ENCODE measurements around the gene LDLRAD4.

Gene LDLRAD4

DNA sequence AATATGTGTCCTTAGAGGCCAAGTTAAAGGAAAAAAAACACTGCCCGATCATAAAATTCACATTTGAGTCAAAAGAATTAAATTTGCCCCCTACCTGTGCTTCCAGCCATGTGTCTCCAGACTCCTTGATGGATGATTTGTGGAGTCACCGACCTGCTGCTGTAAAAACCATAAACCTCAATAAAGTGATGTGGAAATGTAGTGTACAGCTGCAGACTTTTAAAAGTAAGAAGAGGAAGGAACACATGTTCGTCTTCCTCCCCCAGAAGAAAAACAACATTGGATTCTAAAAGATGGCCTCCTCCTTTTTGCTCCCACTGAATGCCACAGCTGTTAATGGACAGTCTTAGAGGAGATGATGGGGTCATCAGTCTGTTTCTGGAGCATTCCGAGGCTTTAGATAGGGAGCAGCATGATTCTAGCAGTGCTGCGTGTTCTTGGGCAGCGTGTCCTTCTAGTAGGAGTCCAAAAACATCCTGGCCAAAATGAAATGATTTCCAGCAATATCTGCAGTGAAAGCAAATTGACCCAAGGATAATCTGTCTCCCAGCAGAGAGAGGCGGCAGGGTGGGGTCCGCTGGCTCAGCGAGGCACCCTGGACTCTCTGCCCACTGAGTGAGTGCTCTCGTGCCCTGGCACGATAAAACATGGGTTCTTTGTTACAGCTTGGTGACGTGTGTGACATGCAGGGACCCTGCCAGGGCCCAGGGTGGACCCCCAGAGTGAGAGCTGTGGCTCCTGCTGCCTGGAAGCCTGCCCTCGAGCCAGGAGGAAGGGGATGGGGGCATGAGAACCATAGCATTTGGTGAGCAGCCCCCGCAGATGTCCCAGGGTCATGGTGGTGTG, 311.7 kb downstream of the LDLRAD4 start:
- no peak for DNase-seq (ENCODE audit: low read depth, low spot score)

DNA sequence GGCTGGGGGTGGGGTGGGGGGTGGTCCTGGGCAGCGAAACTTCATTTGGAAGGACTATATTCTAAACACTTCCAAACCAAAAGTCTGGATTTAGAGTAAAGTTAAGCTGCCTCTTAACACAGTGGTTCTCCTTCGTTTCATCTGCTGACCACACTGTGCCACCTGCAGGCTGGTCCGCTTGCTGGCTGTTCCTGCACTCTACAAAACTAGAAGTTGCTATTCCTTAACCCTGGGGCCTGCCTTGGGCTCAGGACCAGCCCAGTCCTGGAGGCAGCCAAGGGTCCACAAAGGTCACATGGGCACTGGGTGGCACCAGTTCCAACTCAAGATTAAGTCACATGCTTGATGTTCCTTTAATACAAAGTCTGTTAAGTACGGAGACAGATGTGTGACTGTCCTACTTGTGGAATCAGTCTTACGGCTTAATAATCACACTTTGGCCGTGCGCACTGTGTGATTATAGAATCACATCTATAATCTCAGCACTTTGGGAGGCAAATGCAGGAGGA, 312.4 kb downstream of the LDLRAD4 start:
- no peak for DNase-seq (ENCODE audit: low read depth, low spot score)

DNA sequence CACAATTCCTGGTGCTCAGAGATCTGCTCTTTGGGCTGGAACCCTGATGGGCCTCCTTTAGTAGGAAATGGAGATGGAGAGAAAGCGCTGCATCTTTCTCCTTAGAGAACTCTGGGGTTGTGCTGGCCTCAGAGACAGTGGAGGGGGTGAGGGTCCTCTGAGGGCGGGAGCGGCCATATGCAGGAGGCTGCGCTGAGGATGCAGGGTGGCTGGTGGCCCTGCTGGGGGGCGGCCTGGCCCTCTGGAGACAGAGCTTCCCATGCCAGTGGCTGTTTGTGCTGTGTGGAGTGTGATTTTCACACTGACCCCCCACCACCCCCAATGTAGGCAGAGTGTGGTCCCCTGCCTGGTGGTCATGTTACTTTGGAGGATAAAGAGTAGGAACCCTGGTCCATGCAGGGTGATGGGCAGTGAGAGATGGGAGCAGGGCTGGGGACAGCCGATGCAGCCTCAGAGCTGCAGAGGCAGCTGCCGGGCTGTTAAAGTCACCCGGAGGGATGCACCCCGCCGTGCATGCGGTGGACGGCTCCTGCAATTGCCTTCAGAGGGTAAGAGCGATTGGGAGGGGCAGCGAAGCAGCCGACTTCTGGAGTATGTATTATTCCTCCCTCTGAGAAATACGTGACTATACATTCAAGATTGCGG, 313.2 kb downstream of the LDLRAD4 start:
- no peak for DNase-seq (ENCODE audit: low read depth, low spot score)

DNA sequence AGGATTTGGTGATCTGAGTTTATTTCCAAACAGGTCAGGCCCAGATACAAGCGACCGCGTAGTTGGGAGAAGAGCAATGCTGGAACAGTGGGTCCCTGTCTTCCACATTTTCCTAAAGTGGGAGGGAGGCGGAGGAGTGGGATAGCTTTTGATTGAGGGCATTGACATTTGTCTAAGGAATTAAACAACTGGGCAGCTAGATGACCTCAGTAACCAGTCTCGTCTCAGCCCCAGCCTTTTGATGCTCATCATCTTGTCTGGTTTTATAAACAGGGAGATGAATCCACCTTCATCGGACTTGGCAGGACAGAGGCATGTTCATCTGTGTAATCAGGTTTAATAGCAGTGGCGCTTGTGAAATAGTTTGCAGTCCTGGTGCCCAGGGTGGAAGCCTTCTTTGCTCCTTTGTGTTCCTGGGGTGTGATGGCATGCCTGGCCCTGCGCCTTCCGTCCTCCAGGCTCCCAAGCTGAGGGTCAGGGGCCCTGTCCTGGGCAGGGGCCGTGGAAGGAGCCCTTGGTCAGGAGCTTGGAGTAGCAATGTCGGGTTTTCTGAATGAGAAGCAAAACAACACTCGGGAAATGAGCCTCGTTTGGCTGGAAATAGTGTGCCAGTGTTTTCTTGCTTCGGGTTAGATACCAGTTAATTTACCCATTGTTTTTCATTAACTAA, 314.0 kb downstream of the LDLRAD4 start:
- no peak for DNase-seq (ENCODE audit: low read depth, low spot score)

DNA sequence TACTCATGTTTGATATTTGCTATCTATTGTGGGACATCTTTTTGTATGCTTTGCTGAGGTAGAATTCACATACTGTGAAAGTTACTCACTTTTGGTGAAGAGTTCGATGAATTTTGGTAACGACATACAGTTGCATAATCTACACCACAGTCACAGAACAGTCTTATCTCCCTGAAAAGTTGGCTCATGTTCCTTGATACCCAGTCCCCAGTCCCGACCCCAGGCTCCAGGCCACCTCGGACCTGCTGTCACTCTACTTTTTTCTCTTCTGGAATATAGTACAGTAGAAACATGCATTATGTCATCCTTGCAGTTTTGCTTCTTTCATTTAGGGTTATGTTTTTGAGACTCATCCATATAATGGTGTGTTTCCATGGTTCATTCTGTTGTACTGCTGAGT, 316.1 kb downstream of the LDLRAD4 start:
- no peak for DNase-seq (ENCODE audit: low read depth, low spot score)

DNA sequence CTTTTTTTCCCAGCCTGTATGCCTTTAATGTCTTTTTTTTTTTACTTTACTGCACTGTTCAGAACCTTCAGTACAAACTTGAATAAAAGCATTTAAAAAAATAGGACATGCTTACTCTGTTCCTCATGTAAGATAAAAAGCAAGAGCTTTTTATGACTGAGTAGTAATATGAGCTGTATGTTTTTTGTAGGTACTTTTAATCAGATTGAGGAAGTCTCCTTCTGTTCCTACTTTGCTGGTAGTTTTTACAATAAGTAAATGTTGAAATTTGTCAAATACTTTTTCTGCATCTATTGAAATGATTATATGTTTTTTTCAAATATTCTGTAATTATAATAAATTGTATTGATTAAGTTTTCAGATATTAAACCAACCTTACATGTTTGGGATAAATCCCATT, 318.0 kb downstream of the LDLRAD4 start:
- no peak for DNase-seq (ENCODE audit: low read depth, low spot score)

DNA sequence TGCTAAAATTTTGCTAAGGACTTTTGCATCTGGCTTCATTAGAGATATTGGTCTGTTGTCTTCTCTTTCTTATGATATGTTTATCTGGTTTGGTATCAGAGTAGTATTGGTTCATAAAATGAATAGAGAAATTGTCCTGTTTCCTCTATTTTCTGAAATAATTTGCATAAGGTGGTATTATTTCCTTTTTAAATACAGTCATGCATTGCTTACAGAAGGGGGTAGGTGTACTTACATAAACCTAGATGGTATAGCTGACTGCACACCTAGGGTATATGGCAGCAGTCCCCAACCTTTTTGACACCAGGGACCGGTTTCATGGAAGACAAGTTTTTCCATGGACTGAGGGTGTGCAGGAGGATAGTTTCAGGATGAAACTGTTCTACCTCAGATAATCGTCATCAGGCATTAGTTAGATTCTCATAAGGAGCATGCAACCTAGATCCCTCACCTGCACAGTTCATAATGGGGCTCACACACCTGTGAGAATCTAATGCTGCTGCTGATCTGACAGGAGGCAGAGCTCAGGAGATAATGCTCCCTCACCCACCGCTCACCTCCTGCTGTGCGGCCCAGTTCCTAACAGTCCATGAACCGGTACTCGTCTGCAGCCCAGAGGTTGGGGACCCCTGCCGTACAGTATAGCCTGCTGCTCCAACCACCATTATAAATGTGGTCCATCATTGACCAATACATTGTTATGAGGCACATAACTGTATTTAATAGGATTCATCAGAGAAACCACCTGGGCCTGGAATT, 318.6 kb downstream of the LDLRAD4 start:
- DNase-seq (ENCODE audit: low read depth, low spot score), result no peak

DNA sequence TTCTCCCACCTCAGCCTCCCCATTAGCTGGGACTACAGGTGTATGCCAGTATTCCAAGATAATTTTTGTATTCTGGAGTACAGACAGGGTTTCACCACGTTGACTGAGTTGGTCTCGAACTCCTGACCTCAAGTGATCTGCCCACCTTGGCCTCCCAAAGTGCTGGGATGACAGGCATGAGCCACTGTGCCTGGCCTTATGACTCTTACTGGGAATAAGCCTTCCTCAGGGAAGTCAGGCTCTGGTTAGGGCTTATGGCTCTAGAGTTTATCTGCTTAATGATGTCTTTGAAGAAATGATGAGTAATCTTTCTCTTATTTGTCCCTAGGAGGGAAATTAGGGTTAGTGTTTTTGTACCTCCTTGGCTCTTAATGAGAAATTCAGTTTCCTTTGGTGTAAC, 320.1 kb downstream of the LDLRAD4 start:
- no peak for DNase-seq (ENCODE audit: low read depth, low spot score)

DNA sequence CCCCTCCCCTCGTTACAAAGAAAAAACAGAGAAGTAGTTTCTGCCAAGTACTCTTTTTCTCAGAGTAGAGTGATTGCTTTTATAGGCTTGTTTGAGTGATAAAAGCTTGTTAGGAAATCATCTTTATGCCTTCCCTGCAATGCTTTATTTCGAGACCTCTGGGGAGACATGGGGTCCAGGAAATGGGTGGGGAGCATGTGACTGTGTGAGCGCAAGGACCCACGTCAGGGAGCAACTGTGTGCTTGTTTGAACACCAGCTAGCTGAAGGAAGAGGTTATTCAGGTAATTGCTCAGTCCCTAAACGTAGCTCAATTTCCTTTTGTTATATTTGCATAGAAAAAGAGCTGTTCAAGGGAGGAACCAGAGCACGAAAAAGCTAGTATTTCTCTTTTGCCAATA, 320.5 kb downstream of the LDLRAD4 start:
- DNase-seq (ENCODE audit: low read depth, low spot score), result no peak

DNA sequence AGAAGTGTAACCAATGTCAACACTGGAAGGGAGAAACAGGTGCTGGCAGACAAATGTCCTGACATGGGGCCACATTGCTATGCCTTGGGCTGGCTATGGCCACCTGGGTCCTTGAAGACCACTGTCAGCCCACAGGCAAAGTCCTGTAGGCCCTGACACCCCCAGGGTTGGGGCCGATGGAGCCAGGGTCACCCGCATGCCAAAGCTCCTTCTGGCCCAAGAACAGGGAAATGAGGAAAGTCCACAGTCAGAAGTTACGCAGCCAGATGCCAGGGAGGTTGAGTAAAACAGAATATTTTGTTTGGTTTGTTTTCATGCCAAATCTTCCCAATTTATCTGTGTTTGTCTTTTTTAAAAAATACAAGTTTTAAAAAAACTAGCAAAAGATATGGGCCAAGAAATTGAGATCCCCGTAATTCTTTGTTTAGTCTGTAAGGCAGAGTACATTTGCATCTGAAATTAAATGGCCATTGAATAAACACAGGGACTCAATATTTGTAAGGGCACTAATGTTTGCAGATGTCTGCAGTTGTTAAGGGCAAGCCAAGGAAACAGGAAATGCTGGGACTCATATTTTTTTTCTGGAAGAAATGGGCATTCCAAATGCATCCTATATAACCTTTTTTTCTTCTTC, 321.4 kb downstream of the LDLRAD4 start:
- DNase-seq (ENCODE audit: low read depth, low spot score), result no peak

DNA sequence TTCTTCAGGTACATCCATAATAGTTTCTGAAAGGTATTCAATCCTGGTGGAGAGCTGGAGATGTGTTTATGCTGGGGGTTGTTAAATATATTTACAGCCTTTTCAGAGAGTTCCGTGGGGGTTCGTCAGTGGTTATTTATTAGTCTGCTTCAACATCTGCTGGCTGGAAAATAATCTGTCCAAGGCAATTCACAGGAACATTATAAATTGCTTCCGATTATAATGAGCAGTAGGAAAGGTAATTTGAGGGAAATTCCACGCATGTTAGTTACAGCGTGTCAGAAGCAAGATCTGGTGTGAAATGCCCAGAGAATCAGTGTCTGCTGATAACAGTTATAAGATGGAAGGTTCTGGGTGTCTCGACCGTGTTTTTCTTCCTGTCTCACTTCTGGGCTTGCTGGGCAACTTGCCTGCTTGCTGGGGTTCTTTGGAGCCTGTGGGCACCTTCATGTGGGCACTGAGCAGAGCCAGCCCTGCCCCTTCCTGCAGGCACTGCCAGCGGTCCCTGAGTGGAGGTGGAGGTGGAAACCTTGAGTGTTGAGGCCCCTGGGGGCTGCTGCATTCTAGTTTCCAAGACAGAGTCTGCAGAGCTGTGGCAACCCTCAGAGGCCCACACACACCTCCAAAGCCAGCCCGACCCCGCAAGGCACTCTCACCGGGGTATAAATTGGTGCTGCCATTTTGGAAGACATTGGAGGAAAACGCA, 322.1 kb downstream of the LDLRAD4 start:
- DNase-seq (ENCODE audit: low read depth, low spot score), result no peak

DNA sequence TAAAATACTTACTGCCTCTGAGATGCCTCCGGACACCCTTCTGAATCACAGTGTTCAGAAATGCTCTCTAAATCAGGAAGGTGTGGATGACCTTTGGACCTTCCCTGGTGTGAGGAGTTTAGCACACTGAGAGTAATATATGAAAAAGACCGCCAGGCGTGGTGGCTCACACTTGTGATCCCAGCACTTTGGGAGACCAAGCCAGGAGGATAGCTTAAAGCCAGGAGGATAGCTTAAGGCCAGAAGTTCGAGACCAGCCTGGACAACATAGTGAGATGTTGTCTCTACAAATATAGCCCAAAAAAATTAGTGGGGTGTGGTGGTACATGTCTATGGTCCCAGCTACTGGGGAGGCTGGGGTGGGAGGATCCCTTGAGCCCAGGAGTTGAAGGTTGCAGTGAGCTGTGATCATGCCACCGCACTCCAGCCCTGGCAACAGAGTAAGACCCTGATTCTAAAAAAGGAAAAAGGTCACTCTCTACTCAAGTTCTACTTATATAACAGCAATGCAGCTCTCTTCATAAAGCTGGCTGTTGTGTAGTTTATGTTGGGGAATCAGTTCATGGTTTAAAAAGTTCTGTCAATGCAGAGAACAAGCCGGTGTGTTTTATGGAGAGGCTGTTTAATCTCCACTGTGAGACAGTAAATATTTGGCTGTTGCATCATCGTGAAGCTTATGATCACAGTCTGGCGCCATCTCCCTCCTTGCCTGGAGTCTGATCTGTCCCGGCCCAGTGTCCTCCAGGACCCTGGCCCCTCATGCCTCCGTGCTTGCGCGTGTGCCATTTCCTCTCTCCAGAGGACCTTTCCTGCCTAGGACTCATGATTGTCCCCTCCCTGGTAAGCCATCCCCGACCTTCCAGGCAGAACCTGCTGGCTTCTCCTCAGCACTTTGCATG, 323.3 kb downstream of the LDLRAD4 start:
- DNase-seq (ENCODE audit: low read depth, low spot score), result no peak

DNA sequence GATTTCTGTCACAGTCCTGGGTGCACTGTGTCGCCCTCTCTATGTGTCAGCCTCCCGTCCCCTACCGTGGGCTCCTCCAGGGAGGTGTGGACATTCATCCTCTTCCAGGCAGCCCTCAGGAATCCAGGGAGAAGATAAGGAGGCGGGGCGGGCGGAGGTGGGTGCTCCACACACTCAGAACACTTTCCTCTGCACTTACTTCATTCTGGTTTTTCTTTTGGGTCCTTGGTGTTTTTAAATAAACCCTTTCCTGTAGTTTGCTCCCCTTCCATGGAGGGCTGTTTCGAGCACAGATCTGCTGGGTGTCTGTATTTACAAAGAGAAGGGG, 323.9 kb downstream of the LDLRAD4 start:
- no peak for DNase-seq (ENCODE audit: low read depth, low spot score)

DNA sequence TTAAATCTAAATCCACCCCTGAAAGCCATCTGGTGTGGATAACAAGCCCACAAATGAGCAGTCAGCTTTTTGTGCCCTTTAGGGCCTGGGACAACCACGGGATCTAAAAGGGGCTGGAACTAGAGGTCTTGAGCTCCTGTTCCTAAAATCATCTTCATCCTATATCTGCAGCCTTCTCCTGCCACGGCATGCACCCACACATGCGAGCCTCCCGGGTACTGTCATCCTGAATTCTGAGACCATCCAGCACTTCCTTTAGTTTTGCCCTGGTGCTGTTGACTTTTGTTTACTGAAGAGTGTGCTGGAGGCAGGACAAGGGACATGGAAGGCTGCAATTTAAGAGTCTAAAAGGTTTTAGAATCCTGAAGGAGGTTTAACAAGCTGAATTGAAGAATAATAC, 324.6 kb downstream of the LDLRAD4 start:
- DNase-seq (ENCODE audit: low read depth, low spot score), result no peak

DNA sequence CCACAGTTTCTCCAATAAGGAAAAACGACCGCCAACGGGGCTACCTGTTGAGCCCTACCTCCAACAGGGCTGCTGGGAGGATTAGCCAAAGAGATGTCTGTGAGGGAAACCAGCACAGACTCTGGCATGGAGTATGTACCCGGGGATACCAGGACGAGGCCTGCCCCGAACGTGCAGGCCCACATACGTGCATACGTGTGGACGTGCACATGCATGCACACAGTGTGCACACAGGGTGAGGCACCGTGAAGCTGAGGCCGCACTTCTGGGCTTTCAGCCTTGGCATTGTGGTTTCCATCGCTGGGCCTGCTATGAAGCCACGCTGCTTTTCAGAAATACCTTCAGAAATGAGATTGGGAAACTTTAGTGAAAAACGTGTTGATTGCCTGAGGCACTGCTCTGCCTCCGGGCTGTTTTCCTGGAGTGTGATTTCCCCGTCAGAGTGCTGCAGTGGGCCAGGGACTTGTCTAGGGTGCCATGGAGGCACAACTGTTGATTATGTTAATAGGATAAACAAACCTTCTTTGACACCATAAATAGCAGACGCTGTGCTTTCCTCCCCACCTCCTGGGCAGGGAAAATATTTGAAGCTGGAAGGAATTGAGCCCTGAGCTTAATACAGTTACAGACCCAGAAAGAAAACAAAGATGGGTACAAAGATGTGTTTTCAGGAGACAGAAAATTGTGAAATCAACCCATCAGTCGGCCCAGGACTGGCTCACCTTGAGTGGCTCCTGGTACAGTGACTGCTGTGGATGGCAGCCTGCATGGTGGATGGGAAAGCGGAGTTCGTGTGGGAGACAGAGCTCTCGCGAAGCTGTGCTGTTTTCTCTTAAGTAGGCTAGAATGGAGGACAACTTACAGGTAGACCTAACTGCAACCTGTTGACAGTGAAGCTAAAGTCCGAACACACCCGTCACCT, 325.5 kb downstream of the LDLRAD4 start:
- no peak for DNase-seq (ENCODE audit: low read depth, low spot score)

DNA sequence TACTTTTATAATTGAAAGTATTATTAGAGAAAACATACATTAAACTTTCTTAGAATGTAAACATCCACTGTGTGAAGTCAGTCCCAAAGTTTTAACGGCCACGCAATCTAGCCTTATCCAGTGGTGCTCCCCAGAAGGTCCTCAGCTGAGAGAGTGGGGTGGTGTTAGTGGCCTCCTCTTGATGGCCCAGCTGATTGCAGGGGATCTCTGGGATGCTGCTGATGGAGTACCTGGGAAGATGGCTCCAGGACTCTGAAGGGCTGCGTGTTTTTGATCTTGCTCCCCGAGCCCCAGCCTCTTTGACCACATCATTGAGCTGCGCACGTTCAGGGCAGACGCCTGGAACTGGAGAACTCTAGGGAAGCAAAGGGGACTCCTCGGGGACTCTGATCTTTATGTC, 326.4 kb downstream of the LDLRAD4 start:
- no peak for DNase-seq (ENCODE audit: low read depth, low spot score)

DNA sequence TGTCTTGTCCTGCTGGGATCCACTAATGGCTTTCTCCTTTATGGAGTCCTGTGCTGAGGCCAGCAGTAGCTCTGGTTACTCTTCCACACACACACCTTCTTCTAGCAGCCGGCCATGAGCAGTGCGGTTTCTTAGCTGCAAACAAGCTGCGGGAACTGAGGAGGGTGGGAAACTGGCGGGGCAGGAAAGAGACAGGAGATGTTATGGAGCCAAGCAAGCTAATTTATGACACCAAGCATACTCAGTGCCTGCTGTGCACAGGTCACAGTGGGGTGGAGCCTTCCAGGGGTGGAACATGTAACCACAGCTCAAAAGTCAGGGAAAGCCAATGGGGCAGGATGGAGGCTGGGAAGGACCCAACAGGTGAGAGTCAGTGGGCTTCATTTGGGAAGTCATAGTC, 327.0 kb downstream of the LDLRAD4 start:
- DNase-seq (ENCODE audit: low read depth, low spot score), result no peak

DNA sequence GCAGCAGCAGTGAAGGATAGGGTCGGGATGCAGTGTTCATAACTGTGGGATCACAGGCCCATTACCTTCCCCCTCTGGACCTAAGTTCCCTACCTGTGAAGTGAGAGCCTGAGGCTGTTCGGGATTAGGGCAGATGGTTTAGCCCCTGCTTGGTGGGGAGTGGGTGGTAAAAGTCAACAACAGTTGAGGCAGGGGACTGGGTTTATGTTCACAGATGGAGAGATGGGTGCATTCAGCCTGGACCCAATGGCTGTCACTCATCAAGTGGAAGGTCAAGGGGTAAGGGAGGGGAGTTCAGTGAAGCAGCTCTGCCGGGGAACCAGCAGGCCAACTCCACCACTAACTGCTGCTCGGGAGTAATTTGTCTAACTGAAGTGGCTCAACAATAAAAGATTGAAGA, 327.4 kb downstream of the LDLRAD4 start:
- no peak for DNase-seq (ENCODE audit: low read depth, low spot score)

DNA sequence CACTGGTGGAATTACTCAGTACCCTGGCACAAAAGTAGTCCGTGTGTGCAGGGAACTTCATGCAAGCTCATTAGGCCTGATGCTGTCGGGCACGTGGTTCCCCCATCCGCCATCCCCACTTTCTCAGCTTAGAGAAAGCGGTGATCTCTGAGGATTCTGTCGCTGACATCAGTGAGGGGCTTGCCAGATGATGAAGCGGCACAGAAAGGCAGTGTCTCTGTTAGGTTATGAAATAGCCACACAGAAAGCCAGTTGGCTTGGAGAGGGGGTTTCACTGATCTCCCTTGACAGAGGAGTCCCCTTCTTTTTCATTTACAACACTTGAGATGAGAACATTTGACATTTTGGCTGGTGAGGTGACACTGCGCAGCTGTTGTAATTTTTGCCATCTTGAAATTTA, 328.1 kb downstream of the LDLRAD4 start:
- no peak for DNase-seq (ENCODE audit: low read depth, low spot score)
